ENCODE measurements around the gene C1orf74.

The C1orf74 gene

DNA sequence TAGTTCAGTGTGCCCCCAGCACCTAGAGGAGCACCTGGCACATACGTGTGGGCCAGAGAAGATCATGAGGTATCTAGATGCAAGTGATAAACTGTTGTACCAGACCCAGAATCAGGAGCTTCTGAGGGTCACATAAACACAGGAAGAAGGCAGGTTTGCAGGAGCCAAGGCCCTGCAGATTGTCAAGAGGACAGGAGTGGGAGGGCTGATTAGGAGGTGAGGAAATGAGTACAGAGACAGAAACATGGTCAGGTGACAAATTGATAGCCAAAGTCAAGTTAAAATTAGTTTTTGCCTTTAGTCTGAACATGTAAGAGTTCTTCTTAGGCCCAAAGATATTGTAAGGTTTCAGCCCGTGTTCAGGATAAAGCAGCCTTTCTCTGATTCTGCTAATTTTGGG is 42.5 kb downstream of the C1orf74 start:
- DNase-seq, result no peak

DNA sequence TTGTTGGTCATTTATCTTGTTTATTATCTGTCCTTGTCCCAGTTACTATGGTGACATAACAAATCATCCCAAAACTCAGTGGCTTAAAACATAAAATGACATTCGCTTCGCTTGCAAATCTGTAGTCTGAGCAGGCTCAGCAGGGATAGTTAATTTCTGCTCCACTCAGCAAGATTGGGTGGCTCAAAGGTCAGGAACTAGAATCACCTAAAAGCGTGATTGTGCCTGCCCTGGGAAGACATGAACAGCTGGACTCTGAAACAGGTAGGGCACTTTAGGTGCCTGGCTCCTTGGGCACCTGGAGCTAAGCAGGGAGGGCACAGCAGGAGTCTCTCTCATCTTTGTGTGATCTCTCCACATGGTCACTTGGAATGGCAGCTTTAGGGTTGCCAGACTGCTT is 43.2 kb downstream of the C1orf74 start:
- DNase-seq, result no peak

DNA sequence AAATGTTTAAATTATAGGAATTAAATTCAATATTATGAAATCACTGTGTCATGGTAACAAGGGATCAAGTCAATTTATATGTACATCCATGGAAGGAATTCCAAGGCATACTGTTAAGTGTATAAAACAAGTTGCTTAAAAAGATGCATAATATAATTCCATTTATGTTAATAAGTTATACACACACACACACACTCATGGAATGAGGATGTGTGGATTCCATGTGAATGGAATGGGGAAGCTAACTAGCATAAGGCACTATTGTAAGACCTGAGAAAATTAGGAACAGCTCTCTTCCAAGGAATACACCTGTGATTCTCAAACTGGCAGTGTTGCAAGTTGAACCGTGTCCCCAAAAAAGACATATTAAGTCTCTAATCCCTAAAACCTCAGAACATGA is 46.1 kb downstream of the C1orf74 start:
- no peak for DNase-seq

DNA sequence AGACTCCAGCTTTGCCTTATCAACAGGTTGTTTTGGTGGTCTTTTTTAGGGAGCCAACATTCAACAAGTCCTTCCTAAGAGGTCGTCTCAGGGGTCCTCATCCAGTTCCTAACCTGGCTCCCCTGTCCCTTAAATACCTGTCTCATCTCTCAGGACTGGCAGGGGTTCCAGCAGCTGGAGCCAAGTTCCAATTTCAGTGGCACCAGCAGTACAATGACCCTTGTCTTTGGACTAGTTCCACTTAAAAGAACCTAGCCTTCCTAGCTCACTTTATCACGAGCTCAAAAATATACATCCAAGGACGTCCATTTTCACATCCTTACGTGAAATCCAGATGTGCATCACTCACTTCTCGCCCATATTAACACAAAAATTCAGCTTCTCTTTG is 47.2 kb downstream of the C1orf74 start:
- DNase-seq, result no peak

DNA sequence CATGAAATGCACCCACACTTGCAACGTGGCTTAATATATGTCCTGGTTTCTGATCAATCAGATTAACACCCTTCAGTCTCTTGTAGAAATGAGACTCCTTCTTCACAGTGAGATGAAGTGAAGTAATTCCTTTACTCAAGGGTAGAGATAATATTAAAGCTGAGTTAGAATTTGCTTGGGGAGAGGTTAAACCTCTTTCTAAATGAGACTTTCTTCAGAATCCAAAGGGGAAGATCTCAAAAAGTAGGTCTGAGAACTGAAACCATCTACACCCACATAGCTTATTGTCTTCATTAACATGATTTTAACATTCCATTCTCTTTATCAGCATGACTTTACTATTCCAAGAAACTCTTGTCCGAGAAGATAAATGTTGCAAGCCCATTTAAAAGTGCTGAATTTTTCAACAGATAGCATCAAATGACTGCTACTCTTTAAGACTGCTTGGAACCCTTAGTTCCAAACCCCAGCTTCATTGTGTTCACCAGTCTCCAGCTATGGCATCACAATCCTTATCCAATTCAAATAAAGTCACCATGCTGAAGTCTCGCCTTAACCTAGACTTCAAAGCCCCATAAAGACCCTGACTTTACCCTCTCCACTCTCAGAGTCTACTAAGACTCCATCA is 47.8 kb downstream of the C1orf74 start:
- no peak for DNase-seq

DNA sequence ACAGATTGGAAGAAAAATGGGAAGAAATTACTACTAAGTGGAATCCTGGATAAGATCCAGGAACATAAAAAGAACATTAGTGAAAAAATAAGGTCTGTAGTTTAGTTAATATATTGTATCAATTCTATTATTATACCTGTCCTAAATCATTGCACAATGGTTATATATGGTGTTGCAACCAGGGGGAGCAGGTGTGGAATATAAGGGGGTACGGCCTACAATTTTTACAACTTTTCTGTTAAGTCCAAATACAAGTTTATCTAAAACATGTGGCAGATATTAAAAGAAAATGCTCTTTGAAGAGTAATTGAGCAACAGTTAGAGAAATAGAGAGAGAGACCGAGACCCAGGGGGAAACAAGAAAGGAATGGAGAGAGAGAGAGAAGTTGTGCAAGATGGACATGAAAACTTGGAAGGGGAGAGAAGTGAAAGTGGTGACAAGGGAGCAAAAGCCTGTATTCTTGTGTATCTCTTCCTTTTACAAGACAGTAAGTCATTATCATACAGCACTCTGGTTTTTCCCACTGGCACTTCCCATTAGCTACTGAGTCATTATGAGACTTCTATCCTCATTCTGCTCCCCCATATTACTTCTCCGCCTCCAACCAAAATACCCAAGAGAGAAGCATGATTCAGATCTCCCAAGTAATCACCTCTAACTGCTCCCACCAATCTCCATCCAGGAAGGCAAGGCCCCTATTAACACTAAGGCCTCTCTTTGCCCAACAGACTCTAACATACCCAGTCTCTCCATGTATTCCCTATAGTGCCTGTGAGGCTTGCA is 50.8 kb downstream of the C1orf74 start:
- DNase-seq, result no peak

DNA sequence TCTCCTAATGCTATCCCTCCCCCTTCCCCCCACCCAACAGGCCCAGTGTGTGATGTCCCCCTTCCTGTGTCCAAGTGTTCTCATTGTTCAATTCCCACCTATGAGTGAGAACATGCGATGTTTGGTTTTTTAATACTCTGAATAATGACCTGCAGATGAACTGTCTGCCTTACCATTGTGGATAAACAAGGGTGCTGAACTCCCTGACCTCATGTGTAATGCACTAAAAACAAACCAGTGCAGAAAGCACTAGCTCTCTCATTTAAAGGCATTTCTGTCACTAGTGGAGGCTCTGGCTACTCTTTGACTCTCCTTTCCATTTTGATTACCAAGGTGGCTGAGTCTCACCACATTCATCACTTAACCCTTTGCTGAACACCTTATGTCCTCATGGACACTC is 51.6 kb downstream of the C1orf74 start:
- DNase-seq, result no peak

DNA sequence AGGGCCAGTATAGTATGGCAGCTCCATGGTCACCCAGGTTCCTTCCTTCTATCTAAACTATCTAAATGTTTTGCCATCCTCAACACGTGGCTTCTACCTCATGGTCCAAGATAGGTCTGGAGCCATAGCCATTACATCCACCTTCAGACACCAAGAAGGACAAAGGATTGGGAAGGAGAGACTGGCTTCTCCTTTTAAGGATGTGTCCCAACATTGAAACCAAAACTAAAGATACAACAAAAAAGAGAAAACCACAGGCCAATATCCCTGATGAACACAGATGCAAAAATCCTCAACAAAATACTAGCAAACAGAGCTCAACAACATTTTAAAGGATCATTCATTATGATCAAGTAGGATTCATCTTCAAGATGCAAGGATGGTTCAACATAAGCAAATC is 54.9 kb downstream of the C1orf74 start:
- no peak for DNase-seq
